ENCODE results near the gene ATP2A2. TPM values are rescaled to one million over a fixed set of nuclear protein-coding genes. Genes with fewer than 3 reads are reported as not detected.

Gene ATP2A2
- polyA plus RNA-seq, 4 donors = 133 to 166 (median 156) TPM

Other genes starting within 250 kb of the ATP2A2 start
- gene C12orf76, start 232.7 kb upstream of the ATP2A2 start, polyA plus RNA-seq (ENCODE audit: insufficient read length in 4 of 4) = 10 to 100 TPM; 30.9 to 41.9 (median 34.2) TPM
- gene IFT81, start 156.9 kb upstream of the ATP2A2 start, polyA plus RNA-seq (ENCODE audit: insufficient read length in 4 of 4) = 10 to 100 TPM; 39.6 to 58.7 (median 47.8) TPM
- 100 to 1,000 TPM in 1 of 4 donors, 10 to 100 TPM in 3; 61.4 to 106 (median 70.6) TPM for gene ANAPC7, start 122.5 kb downstream of the ATP2A2 start, polyA plus RNA-seq (ENCODE audit: insufficient read length in 4 of 4)
- gene ARPC3, start 169.1 kb downstream of the ATP2A2 start, polyA plus RNA-seq (ENCODE audit: insufficient read length in 4 of 4) = 100 to 1,000 TPM; 225 to 280 (median 252) TPM
- gene GPN3, start 187.0 kb downstream of the ATP2A2 start, polyA plus RNA-seq (ENCODE audit: insufficient read length in 4 of 4) = 10 to 100 TPM; 26.6 to 38.5 (median 31.9) TPM
- 10 to 100 TPM; 14.8 to 21.5 (median 18.3) TPM for gene FAM216A, start 187.6 kb downstream of the ATP2A2 start, polyA plus RNA-seq (ENCODE audit: insufficient read length in 4 of 4)
- 100 to 1,000 TPM; 130 to 164 (median 138) TPM for gene VPS29, start 220.9 kb downstream of the ATP2A2 start, polyA plus RNA-seq (ENCODE audit: insufficient read length in 4 of 4)
- gene RAD9B, start 221.1 kb downstream of the ATP2A2 start, polyA plus RNA-seq (ENCODE audit: insufficient read length in 4 of 4) = 1 to 10 TPM; 1.1 to 1.6 (median 1.2) TPM

All from left renal cortex interstitium (tissue), 4 donors.